Keratinocyte (primary cell): Measurements from ENCODE around the gene ZNF235. TPM values are rescaled to one million over a fixed set of nuclear protein-coding genes. Genes with fewer than 3 reads are reported as not detected.

Source experiments
- DNase-seq: peaks from one replicate; pipeline ENCODE4 v3.0.0-alpha.2; 2011; ENCODE audit warnings: low read depth, missing footprints, low spot score
- FAIRE-seq: peaks from 2 replicates; lab custom pipeline; 2011; peaks lifted over from hg19 to GRCh38; lab: Jason Lieb, UNC
- H2AFZ ChIP-seq: 2 replicates; pipeline ENCODE4 v1.6.0; 2012; ENCODE audit warnings: low read length, control low read depth, inconsistent platforms; ENCODE audit not compliant: control insufficient read depth
- H3K27ac ChIP-seq: 2 replicates; pipeline ENCODE4 v1.5.1; 2011; ENCODE audit warnings: low read length; ENCODE audit not compliant: control insufficient read depth, insufficient read depth
- H3K27me3 ChIP-seq: 3 replicates; pipeline ENCODE4 v1.6.0; 2011; ENCODE audit warnings: low read length; ENCODE audit not compliant: control insufficient read depth, insufficient read depth; ENCODE audit errors: extremely low read depth
- H3K36me3 ChIP-seq, 2 experiments: 2 replicates in 1 of 2; 3 replicates in 1 of 2; pipeline ENCODE4 v1.5.1; 2011; ENCODE audit warnings: low read length in 2 of 2, mild to moderate bottlenecking in 1 of 2; ENCODE audit not compliant: control insufficient read depth in 2 of 2, insufficient read depth in 2 of 2; ENCODE audit errors: extremely low read depth in 1 of 2
- H3K4me1 ChIP-seq: 3 replicates; pipeline ENCODE4 v1.5.1; 2011; ENCODE audit warnings: low read length; ENCODE audit not compliant: control insufficient read depth, insufficient read depth; ENCODE audit errors: extremely low read depth
- H3K4me2 ChIP-seq: 3 replicates; pipeline ENCODE4 v1.6.0; 2011; ENCODE audit warnings: low read depth, low read length; ENCODE audit not compliant: control insufficient read depth, insufficient read depth; ENCODE audit errors: extremely low read depth
- H3K4me3 ChIP-seq, 3 experiments: fragments of 200-600 bp in 1 of 3; sonication (generic) in 1 of 3; 2 replicates in 2 of 3; 3 replicates in 1 of 3; pipeline ENCODE4 v1.5.1; 2011 to 2016; ENCODE audit warnings: low read length in 3 of 3, mild to moderate bottlenecking in 3 of 3, control low read depth in 2 of 3, inconsistent platforms in 1 of 3, low read depth in 1 of 3, mixed read lengths in 1 of 3, mixed run types in 1 of 3, moderate library complexity in 1 of 3; ENCODE audit not compliant: control insufficient read depth in 2 of 3, insufficient read depth in 2 of 3; ENCODE audit errors: extremely low read depth in 1 of 3
- H3K79me2 ChIP-seq: 2 replicates; pipeline ENCODE4 v1.6.0; 2012; ENCODE audit warnings: low read length; ENCODE audit not compliant: control insufficient read depth, insufficient read depth
- H3K9ac ChIP-seq: 3 replicates; pipeline ENCODE4 v1.6.0; 2011; ENCODE audit warnings: low read length; ENCODE audit not compliant: control insufficient read depth, insufficient read depth; ENCODE audit errors: extremely low read depth
- H3K9me1 ChIP-seq: 3 replicates; pipeline ENCODE4 v1.6.0; 2011; ENCODE audit warnings: low read length; ENCODE audit not compliant: control insufficient read depth, insufficient read depth; ENCODE audit errors: extremely low read depth
- H3K9me3 ChIP-seq: 2 replicates; pipeline ENCODE4 v1.5.1; 2012; ENCODE audit warnings: low read depth, low read length; ENCODE audit not compliant: control insufficient read depth
- H4K20me1 ChIP-seq: 3 replicates; pipeline ENCODE4 v1.6.0; 2011; ENCODE audit warnings: low read length; ENCODE audit not compliant: control insufficient read depth, insufficient read depth; ENCODE audit errors: extremely low read depth
- CTCF ChIP-seq, 3 experiments: IDR thresholded peaks in 1 of 3; conservative IDR thresholded peaks in 1 of 3; optimal IDR thresholded peaks in 1 of 3; 2 replicates in 2 of 3; 3 replicates in 1 of 3; pipeline versions ENCODE3 to v1.5.1; 2011; ENCODE audit warnings: low read length in 3 of 3, mild to moderate bottlenecking in 3 of 3, moderate library complexity in 2 of 3, control low read depth in 1 of 3, inconsistent platforms in 1 of 3; ENCODE audit not compliant: insufficient read depth in 2 of 3; ENCODE audit errors: extremely low read depth in 1 of 3
- EZH2 ChIP-seq: IDR thresholded peaks from one replicate; pipeline ENCODE4 v1.6.1; 2012; ENCODE audit warnings: inconsistent platforms, mild to moderate bottlenecking, low read length, moderate library complexity
- dilution Hi-C: fragments of 300-500 bp; cut with MboI; formaldehyde crosslinking; loops from one replicate; pipeline ENCODE4 v1.7.0; 2020; ENCODE audit warnings: low sequenced_read_pairs; ENCODE audit not compliant: extremely low pct_ligation_motif_present
- polyA plus RNA-seq, 5 experiments: library from polyadenylated mRNA; depleted of rRNA in 3 of 5; stranded (reverse) in 3 of 5; stranded (forward) in 1 of 5; unstranded in 1 of 5; fragments of >200 nt; gene quantifications; 1 replicate in 1 of 5; 2 replicates in 3 of 5; 3 replicates in 1 of 5; pipeline versions ENCODE4 v1.2.1 to v1.2.3, GENCODE V29; 2011 to 2012; ENCODE audit warnings: missing spikeins in 2 of 5, low read depth in 1 of 5, low replicate concordance in 1 of 5
- small RNA-seq, 3 experiments: library from RNA; depleted of rRNA; stranded (forward); fragments of <200 nt; gene quantifications; one replicate each; pipeline ENCODE3, GENCODE V24; 2012; ENCODE audit warnings: low read depth in 3 of 3, low replicate concordance in 1 of 3; ENCODE audit not compliant: insufficient read length in 3 of 3

ZNF235 gene
- polyA plus RNA-seq, 1 donor (not counting 4 experiments of a cell fraction or from before 2014, with no cell fraction given): 6.1 TPM

DNA sequence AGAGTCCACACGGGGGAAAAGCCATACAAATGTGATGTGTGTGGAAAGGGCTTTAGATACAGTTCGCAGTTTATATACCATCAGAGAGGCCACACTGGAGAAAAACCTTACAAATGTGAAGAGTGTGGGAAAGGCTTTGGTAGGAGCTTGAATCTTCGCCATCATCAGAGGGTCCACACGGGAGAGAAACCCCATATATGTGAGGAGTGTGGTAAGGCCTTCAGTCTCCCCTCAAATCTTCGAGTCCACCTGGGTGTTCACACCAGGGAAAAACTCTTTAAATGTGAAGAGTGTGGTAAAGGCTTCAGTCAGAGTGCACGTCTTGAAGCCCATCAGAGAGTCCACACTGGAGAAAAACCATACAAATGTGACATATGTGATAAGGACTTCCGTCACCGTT is 68.4 kb downstream of the ZNF235 start:
- H3K9me3 ChIP-seq: no peaks in the 10 kb centered on the region
- H2AFZ ChIP-seq: no peak overlapping the region
- no peak overlapping the region for H3K4me3 ChIP-seq
- no peak for DNase-seq
- H4K20me1 ChIP-seq: no peaks in the 10 kb centered on the region
- dilution Hi-C loops: no loop called here
- H3K4me2 ChIP-seq: no peak overlapping the region
- no peak overlapping the region for H3K9ac ChIP-seq
- peaks cover 13 to 25% of the 10 kb centered on the region in 2 experiments for H3K36me3 ChIP-seq
- H3K27ac ChIP-seq: no peak overlapping the region
- TF ChIP-seq CTCF (optimal IDR thresholded peaks at IDR 0.05 in 1 of 3, IDR thresholded peaks at IDR 0.05 in 1 of 3, conservative IDR thresholded peaks at IDR 0.05 in 1 of 3; ENCODE audit: extremely low read depth in 1 of 3, insufficient read depth in 2 of 3, low read length in 3 of 3) (no peak), EZH2 (no peak)
- FAIRE-seq: no peak
- no peaks in the 10 kb centered on the region for H3K79me2 ChIP-seq
- H3K9me1 ChIP-seq: no peaks in the 10 kb centered on the region
- H3K27me3 ChIP-seq: no peaks in the 10 kb centered on the region
- no peaks in the 10 kb centered on the region for H3K4me1 ChIP-seq

Small RNA genes within 50 kb of the gene (small RNA-seq; reads per million reads assigned to genes)
- gene NDUFA3P1: 0 reads per million in 3 experiments

Other genes with a start within 250 kb of the ZNF235 start
- 2.1 to 3.0 TPM (median 2.6 TPM) in 3 replicates for gene ZNF284, start 232.9 kb downstream of the ZNF235 start, polyA plus RNA-seq
- 9.8 to 17.5 TPM (median 16.5 TPM) in 3 replicates for gene ZNF224, start 210.7 kb downstream of the ZNF235 start, polyA plus RNA-seq
- gene ZNF225, start 191.6 kb downstream of the ZNF235 start, polyA plus RNA-seq: 1.6 to 2.2 TPM (median 1.6 TPM) in 3 replicates
- gene ZNF234, start 163.5 kb downstream of the ZNF235 start, polyA plus RNA-seq: 2.8 to 4.4 TPM (median 4.1 TPM) in 3 replicates
- 9.4 to 16.4 TPM (median 12.8 TPM) in 3 replicates for gene ZNF226, start 139.9 kb downstream of the ZNF235 start, polyA plus RNA-seq
- 6.1 to 7.7 TPM (median 6.5 TPM) in 3 replicates for gene ZNF227, start 92.5 kb downstream of the ZNF235 start, polyA plus RNA-seq
- 0.09 to 0.19 TPM (median 0.11 TPM) in 3 replicates for gene ZNF233, start 45.1 kb downstream of the ZNF235 start, polyA plus RNA-seq
- 1.9 to 4.6 TPM (median 4.0 TPM) in 3 replicates for gene ZNF112, start 51.7 kb upstream of the ZNF235 start, polyA plus RNA-seq
- 1.1 to 1.7 TPM (median 1.6 TPM) in 3 replicates for gene ZNF285, start 96.6 kb upstream of the ZNF235 start, polyA plus RNA-seq
- 4.8 to 6.7 TPM (median 5.9 TPM) in 3 replicates for gene ZNF229, start 143.4 kb upstream of the ZNF235 start, polyA plus RNA-seq
- 1.1 to 2.6 TPM (median 1.4 TPM) in 3 replicates for gene ZNF180, start 195.5 kb upstream of the ZNF235 start, polyA plus RNA-seq
- not detected in 3 replicates for gene CEACAM20, start 224.7 kb upstream of the ZNF235 start, polyA plus RNA-seq